ENCODE data around the gene SDCBP2.

DNA sequence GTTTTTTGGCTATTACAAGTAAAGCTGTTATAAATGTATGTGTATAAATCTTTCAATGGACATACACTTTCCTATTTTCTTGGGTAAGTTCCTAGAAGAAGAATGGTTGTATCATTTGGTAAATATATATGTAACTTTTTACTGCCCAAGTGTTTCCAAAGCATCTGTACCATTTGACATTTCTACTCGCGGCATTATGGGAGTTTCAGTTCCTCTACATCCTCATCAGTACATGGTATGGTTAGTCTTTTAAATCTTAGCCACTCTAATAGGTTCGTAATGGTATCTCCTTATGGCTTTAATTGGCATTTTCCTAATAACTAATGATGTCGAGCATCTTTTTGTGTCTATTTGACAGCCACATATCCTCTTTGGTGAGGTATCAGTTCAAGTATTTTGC lies 49.9 kb downstream of the SDCBP2 start:
- TF ChIP-seq EP300 (IDR thresholded peaks at IDR 0.05) = no peak
- TF ChIP-seq, protein P1, sequence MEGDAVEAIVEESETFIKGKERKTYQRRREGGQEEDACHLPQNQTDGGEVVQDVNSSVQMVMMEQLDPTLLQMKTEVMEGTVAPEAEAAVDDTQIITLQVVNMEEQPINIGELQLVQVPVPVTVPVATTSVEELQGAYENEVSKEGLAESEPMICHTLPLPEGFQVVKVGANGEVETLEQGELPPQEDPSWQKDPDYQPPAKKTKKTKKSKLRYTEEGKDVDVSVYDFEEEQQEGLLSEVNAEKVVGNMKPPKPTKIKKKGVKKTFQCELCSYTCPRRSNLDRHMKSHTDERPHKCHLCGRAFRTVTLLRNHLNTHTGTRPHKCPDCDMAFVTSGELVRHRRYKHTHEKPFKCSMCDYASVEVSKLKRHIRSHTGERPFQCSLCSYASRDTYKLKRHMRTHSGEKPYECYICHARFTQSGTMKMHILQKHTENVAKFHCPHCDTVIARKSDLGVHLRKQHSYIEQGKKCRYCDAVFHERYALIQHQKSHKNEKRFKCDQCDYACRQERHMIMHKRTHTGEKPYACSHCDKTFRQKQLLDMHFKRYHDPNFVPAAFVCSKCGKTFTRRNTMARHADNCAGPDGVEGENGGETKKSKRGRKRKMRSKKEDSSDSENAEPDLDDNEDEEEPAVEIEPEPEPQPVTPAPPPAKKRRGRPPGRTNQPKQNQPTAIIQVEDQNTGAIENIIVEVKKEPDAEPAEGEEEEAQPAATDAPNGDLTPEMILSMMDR (IDR thresholded peaks at IDR 0.05) = no peak
- TF ChIP-seq NFE2L2 (conservative IDR thresholded peaks at IDR 0.05; ENCODE audit: low read length) = no peak
